Endodermal cell (in vitro differentiated cells): ENCODE results near the gene CAPN13. TPM values are rescaled to one million over a fixed set of nuclear protein-coding genes. Genes with fewer than 3 reads are reported as not detected.
A peak's percentile ranks its signal among the peaks of the same experiment; 100 is the strongest.

ENCODE experiments used
- DNase-seq: peaks from one replicate; pipeline ENCODE4 v3.0.0-alpha.2; 2017
- H3K27ac ChIP-seq: 2 replicates; pipeline ENCODE4 v1.5.1; 2013; ENCODE audit warnings: mild to moderate bottlenecking, low read depth, low read length, moderate library complexity
- H3K27me3 ChIP-seq: 2 replicates; pipeline ENCODE4 v1.6.1; 2013; ENCODE audit warnings: mild to moderate bottlenecking, low read length, moderate library complexity; ENCODE audit not compliant: insufficient read depth, control insufficient read depth, poor library complexity, severe bottlenecking
- H3K36me3 ChIP-seq: 2 replicates; pipeline ENCODE4 v1.7.0; 2013; ENCODE audit warnings: mild to moderate bottlenecking, low read length, moderate library complexity; ENCODE audit not compliant: control insufficient read depth, insufficient read depth
- H3K4me1 ChIP-seq: one replicate; pipeline ENCODE4 v1.7.0; 2013; ENCODE audit warnings: low read length; ENCODE audit not compliant: control insufficient read depth, insufficient read depth
- H3K4me3 ChIP-seq: 2 replicates; pipeline ENCODE4 v1.5.1; 2013; ENCODE audit warnings: mild to moderate bottlenecking, low read length, moderate library complexity
- H3K9ac ChIP-seq: 2 replicates; pipeline ENCODE4 v1.6.1; 2013; ENCODE audit warnings: mild to moderate bottlenecking, low read length, moderate library complexity; ENCODE audit not compliant: poor library complexity, severe bottlenecking; ENCODE audit errors: extremely low read depth
- H3K9me3 ChIP-seq: 2 replicates; pipeline ENCODE4 v1.6.1; 2013; ENCODE audit warnings: mild to moderate bottlenecking, low read length, moderate library complexity; ENCODE audit not compliant: control insufficient read depth
- H3K27ac Mint-ChIP-seq: 2 replicates; pipeline ENCODE4 v1.8.0; 2020; ENCODE audit warnings: mixed read lengths
- H3K27me3 Mint-ChIP-seq: 2 replicates; pipeline ENCODE4 v1.8.0; 2021; ENCODE audit warnings: mild to moderate bottlenecking, mixed read lengths; ENCODE audit not compliant: insufficient read depth
- H3K36me3 Mint-ChIP-seq: 2 replicates; pipeline ENCODE4 v1.8.0; 2020; ENCODE audit warnings: low read depth, mixed read lengths
- H3K4me1 Mint-ChIP-seq: 2 replicates; pipeline ENCODE4 v1.8.0; 2020; ENCODE audit warnings: mixed read lengths
- H3K4me3 Mint-ChIP-seq: 2 replicates; pipeline ENCODE4 v1.8.0; 2020; ENCODE audit warnings: mild to moderate bottlenecking, moderate library complexity, mixed read lengths
- H3K9me3 Mint-ChIP-seq: 2 replicates; pipeline ENCODE4 v1.8.0; 2020; ENCODE audit warnings: mild to moderate bottlenecking, mixed read lengths
- WGBS, 2 experiments: methylation state at CpG; one replicate each; pipeline versions ENCODE4 v1.1.5 to v1.1.7; 2013; ENCODE audit warnings: missing lambda C conversion rate in 2 of 2, mixed read lengths in 1 of 2; ENCODE audit not compliant: insufficient coverage in 1 of 2, insufficient read length in 1 of 2; 5-methylcytosine and 5-hydroxymethylcytosine counted together
- total RNA-seq, 2 donors: library from RNA; stranded (reverse); fragmentation: NEBNext Ultra II Directional in 1 of 2; extraction: Animal tissue kit (Norgen Biotek cat#: 25700) in 1 of 2; gene quantifications; 2 replicates in 1 of 2; 3 replicates in 1 of 2; pipeline ENCODE4 v1.2.1, GENCODE V29; 2021
- TF ChIP-seq, protein P1 (sequence below): fragments of 200-600 bp; sonication (generic); conservative IDR thresholded peaks from 2 replicates; pipeline ENCODE4 v1.5.0; 2021; ENCODE audit warnings: antibody characterized with exemption, mild to moderate bottlenecking

Gene CAPN13
- total RNA-seq, 2 donors from 2014 or later: 29.5 to 38.6 TPM

- WGBS, 2 experiments: 82 to 89% methylated on average over 3 to 4 of the region's 4 CpGs
- Histone ChIP-seq H3K4me3 (no peak overlapping the region), H3K27ac (no peak overlapping the region), H3K9ac (no peak overlapping the region), H3K27me3 (no peaks in the 10 kb centered on the region), H3K4me1 (peaks cover 9% of the 10 kb centered on the region), H3K36me3 (peaks cover 14% of the 10 kb centered on the region), H3K9me3 (no peaks in the 10 kb centered on the region)
- Mint-ChIP-seq H3K36me3 (peaks cover 32% of the 10 kb centered on the region), H3K27me3 (no peaks in the 10 kb centered on the region), H3K9me3 (no peaks in the 10 kb centered on the region), H3K4me3 (no peak overlapping the region), H3K27ac (peak overlapping the region; percentile 16), H3K4me1 (peaks cover 16% of the 10 kb centered on the region)
- peak; percentile 65 for DNase-seq
- TF ChIP-seq, protein P1, sequence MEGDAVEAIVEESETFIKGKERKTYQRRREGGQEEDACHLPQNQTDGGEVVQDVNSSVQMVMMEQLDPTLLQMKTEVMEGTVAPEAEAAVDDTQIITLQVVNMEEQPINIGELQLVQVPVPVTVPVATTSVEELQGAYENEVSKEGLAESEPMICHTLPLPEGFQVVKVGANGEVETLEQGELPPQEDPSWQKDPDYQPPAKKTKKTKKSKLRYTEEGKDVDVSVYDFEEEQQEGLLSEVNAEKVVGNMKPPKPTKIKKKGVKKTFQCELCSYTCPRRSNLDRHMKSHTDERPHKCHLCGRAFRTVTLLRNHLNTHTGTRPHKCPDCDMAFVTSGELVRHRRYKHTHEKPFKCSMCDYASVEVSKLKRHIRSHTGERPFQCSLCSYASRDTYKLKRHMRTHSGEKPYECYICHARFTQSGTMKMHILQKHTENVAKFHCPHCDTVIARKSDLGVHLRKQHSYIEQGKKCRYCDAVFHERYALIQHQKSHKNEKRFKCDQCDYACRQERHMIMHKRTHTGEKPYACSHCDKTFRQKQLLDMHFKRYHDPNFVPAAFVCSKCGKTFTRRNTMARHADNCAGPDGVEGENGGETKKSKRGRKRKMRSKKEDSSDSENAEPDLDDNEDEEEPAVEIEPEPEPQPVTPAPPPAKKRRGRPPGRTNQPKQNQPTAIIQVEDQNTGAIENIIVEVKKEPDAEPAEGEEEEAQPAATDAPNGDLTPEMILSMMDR: no peak
Observed at GRCh38 chr2:30789670-30790210, 17.5 kb downstream of the CAPN13 start.

- no peaks in the 10 kb centered on the region for H3K9me3 Mint-ChIP-seq
- TF ChIP-seq, protein P1: no peak
- H3K36me3 ChIP-seq: peaks cover 36% of the 10 kb centered on the region
- no peaks in the 10 kb centered on the region for H3K9me3 ChIP-seq
- no peak overlapping the region for H3K4me3 Mint-ChIP-seq
- no peak overlapping the region for H3K27ac Mint-ChIP-seq
- H3K27me3 Mint-ChIP-seq: no peaks in the 10 kb centered on the region
- peaks cover 16% of the 10 kb centered on the region for H3K4me1 Mint-ChIP-seq
- 89 to 100% methylated on average over 6 to 12 of the region's 12 CpGs for WGBS, 2 experiments
- no peak overlapping the region for H3K9ac ChIP-seq
- peaks cover 9% of the 10 kb centered on the region for H3K4me1 ChIP-seq
- no peaks in the 10 kb centered on the region for H3K27me3 ChIP-seq
- DNase-seq: peak; percentile 23
- peaks cover 38% of the 10 kb centered on the region for H3K36me3 Mint-ChIP-seq
- no peak overlapping the region for H3K27ac ChIP-seq
- H3K4me3 ChIP-seq: no peak overlapping the region
Observed at GRCh38 chr2:30786923-30787685, 20.1 kb downstream of the CAPN13 start.

DNA sequence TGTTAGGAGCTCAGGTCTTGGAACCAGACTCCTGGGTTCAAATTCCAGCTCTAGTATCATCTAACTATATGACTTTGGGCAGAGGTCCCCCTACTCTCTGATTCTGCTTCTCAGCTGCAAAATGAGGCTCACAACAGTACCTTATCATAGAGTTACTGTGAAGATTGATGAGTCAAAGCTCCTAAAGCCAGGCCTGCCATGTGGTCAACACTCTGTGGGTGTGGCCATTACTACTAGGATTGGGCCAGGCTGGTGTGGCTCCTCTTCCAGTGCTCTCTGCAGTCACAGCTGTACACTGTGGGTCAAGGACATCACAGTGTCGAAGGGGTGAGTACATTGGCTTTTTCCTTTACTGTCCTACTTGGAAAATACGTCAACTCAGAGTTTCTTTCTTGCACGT is 22.6 kb downstream of the CAPN13 start:
- peak; percentile 15 for DNase-seq
- Histone ChIP-seq H3K9me3 (no peaks in the 10 kb centered on the region), H3K4me1 (peaks cover under 1% of the 10 kb centered on the region), H3K9ac (no peak overlapping the region), H3K36me3 (peaks cover 45% of the 10 kb centered on the region), H3K27ac (no peak overlapping the region), H3K27me3 (no peaks in the 10 kb centered on the region), H3K4me3 (no peak overlapping the region)
- H3K27me3 Mint-ChIP-seq: no peaks in the 10 kb centered on the region
- H3K4me1 Mint-ChIP-seq: peaks cover 3% of the 10 kb centered on the region
- 95 to 96% methylated on average over 3 of the region's 3 CpGs for WGBS, 2 experiments
- H3K4me3 Mint-ChIP-seq: no peak overlapping the region
- TF ChIP-seq, protein P1: no peak
- peaks cover 50% of the 10 kb centered on the region for H3K36me3 Mint-ChIP-seq
- H3K9me3 Mint-ChIP-seq: no peaks in the 10 kb centered on the region
- H3K27ac Mint-ChIP-seq: no peak overlapping the region
